ENCODE results near the gene DDTL.
"Not testable (repeated sequence)": the region's sequence is repeated elsewhere in the genome, so short reads cannot be mapped to it uniquely, and the experiment has no call there.

Gene DDTL

DNA sequence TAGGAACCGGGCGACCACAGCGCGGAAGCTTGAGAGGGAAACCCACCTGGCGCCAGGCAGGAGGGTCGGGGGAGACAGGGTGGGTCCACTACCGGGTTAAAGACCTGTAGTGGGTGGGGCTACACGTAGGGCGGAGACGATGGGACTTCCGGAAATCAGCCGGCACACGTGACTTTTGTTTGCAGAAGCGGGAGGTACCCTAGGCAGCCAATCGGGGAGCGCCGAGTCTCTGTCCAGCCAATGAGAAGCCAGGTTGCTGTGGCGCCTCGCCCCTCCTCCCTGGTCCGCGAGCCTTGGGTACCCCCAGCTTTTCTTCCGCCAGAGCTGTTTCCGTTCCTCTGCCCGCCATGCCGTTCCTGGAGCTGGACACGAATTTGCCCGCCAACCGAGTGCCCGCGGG is at the start of gene DDTL:
Gene DDTL (plus strand): TSS at position 321 of the 400 bp plus-strand sequence. CDS start 27 bp downstream, at position 348.
- not testable (repeated sequence) for DNase-seq (ENCODE audit: low read depth in 3 of 3)

DNA sequence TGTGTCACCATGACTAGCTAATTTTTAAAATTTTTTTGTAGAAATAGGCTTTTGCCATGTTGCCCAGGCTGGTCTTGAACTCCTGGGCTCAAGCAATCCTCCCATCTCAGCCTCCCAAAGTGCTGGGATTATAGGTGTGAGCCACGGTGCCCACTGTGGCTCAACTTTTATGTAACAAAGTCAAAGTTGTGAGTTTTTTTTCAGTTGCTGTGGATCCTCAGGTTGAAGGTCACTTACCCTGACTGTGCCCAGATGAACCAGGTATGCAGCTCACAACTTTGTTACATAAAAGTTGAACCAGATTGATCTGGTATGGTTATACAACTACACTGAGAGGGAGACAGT is 46.4 kb upstream of the DDTL start:
- DNase-seq (ENCODE audit: low read depth in 3 of 3): not testable (repeated sequence)

DNA sequence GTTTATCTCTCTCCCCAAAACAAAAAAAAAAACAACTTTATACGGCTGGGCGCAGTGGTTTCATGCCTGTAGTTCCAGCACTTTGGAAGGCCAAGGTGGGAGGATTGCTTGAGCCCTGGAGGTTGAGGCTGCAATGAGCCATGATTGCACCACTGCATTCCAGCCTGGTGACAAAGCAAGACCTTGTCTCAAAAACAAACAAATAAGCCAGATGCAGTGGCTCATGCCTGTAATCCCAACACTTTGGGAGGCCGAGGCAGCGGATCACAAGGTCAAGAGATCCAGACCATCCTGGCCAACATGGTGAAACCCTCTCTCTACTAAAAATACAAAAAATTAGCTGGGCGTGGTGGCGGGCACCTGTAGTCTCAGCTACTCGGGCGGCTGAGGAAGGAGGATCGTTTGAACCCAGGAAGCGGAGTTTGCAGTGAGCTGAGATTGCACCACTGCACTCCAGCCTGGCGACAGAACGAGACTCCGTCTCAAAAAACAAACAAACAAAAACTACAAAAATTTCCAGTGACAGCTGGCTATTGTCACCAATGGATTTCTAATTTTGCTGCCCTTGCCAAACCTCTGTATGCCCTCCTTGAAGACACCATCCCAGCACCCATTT is 45.0 kb upstream of the DDTL start:
- DNase-seq (ENCODE audit: low read depth in 3 of 3): not testable (repeated sequence)

DNA sequence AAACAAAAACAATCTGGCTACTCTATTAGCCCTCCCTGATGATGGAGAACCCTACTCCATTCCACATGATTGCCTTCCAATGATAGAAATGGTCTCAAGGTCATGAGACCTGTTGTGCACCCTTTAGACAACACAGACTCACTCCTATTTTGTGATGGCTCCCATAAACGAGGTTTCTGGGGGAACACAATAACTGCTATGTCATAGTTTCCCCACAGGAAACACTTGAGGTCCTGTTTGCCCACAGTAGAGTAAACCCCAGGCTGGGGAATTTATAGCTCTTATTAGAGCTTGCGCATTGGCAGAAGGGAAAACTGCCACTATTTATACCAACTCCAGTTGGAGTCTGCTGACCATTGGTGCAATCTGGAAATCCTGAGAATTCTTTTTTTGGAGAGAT is 43.8 kb upstream of the DDTL start:
- DNase-seq (ENCODE audit: low read depth in 3 of 3): no peak

DNA sequence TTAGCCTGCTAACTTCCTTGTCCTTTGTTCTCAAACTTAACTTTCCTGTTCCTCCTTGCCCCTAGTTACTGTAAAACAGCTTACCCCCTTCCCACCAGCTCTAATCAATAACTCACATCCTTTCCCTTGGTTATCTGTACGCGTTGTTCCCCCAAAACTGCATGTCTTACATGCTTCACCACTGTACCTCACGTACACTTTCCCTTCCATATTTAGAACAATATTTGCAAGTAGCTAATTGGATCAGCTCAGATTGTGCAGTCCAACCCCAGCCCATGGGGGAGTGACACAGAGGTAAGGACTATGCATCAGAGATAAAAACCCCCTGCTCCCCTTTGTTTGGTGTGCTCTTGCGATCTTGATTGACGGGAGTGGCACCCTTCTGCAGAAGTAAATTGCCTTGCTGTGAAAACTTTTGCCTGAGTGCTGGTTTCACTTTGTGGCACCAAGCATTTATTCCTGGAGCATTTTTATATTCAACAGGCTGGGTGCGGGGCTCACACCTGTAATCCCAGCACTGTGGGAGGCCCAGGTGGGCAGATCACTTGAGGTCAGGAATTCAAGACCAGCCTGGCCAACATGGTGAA is 41.6 kb upstream of the DDTL start:
- no peak for DNase-seq (ENCODE audit: low read depth in 3 of 3)

DNA sequence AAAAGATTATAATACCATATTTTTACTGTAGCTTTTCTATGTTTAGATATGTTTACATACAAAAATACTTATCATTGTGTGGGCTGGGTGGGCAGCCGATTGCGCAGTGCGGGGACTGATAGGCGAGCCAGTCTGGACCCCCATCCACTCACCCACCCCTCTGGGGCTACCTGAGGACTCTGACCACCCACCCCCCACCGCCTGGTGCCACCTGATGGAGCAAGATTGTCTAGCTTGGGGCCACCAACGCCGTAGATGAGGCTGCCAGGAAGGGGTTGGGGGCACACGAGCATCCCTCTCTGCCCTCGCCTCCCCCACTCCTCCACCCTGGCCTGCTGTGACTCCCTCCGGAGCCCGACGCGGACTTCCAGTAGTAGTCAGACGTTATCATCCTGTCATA is 40.1 kb upstream of the DDTL start:
- no peak for DNase-seq (ENCODE audit: low read depth in 3 of 3)

DNA sequence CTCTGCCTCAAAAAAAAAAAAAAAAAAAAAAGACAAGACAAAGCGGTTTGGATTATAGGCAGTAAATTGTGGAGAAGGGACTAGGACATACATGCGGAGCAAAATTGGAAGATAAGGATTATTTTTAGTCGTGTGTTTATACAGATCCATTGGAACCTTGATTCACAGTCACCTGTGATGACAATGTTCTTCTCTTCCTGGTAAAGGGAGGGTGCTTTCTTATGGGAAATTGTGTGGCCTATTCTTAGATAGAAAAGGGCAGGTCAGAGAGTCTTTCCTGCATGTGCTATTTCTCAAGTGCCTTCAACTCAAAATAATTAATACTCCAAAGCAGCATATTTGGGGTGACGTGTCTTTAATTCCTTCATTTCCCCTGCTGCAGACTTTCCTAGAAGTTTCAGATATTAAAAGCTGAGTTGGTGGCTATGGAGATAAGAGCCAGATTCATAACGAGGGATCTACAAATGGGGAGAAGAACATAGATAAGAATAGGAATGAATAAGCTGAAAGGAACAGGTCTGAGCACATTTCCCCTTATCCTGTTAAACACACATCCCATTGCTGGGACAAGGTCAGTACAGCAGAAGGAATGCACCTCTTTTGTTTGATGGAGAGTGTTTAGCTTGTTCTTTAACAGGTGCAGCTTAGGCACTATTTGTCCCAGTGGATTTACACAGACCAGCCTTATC is 28.2 kb upstream of the DDTL start:
- DNase-seq (ENCODE audit: low read depth in 3 of 3): no peak

DNA sequence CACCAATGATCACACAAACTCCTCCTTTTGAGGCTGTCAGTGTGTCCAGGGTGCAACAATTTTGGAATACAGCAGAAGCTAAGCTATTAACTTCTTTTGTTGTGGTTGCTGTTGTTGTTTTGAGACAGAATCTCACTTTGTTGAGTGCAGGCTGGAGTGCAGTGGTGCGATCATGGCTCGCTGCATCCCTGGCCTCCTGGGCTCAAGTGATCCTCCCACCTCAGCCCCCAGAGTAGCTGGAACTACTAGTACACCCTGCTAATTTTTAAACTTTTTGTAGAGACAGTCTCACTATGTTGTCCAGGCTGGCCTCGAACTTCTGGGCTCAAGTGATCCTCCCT is 27.7 kb upstream of the DDTL start:
- no peak for DNase-seq (ENCODE audit: low read depth in 3 of 3)

DNA sequence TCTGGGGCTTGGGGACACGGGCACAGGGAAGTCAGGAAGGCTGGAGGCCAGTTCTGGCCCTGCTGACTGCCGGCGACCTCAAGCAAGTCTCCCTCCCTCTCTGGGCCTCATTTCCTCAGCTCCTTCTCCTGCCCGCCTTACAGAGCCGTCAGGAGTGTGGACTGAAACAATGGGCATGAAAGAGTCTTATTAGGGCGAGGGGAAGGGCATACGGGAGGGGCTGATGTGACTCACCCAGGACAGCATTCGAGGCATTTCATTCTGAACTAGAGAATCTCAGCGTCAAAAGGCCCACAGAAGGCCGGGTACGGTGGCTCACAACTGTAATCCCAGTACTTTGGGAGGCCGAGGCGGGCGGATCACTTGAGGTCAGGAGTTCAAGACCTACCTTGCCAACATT is 26.5 kb upstream of the DDTL start:
- not testable (repeated sequence) for DNase-seq (ENCODE audit: low read depth in 3 of 3)

DNA sequence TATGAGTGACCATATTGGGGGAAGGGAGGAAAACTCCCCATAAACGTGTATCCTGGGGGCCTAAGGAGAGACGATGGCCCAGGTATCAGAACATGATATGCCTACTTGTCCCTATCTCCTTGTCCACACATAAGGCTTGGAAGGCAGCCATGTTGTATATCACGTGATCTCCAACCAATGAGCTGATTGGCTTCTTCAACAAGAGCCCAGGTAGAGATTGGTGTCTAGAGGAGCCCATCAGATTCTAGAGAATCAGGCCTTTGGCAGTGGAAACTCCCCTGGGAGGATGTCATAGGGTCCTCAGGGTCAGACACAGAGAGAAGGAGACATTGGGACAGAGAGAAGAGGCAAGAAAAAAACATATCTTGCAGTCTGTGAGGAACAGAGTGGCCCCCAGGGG is 19.3 kb upstream of the DDTL start:
- DNase-seq (ENCODE audit: low read depth in 3 of 3): not testable (repeated sequence)

DNA sequence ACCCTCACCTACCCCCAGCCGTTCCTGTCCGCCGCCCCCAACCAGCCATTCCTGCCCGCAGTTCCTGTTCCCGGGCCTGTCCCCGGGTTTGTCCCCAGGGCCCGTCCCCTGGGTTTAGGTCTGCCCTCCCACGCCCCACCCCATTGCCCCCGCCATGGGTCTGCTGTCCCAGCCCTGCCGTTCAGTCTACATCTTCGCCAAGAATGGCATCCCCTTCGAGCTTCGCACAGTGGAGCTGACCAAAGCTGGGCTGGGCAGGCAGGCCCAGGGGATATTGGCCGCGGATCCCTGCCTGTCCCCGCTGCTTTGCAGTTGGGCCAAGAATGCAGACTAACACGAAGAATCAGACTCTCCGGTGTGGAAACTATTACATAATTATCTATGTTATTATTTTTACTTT is 16.9 kb upstream of the DDTL start:
- not testable (repeated sequence) for DNase-seq (ENCODE audit: low read depth in 3 of 3)

DNA sequence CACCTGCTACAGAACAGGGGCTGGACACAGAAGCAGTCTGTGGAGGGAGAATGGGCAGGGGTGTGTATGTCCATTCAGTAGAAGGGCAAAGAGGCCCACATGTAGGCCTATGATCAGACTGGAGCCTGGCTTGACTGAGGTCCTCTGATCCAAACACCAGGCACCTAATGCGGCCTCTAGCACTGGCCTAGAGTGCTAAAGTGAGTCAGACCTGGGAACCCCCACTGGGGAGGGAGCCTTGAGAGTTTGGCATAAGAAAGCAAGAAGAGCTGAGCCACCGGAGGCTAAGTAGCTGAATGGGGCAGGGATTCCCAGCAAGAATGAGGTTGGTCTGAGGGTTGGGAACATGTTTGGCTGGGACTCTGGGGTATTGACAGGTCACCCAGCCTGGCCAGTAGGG is 15.3 kb upstream of the DDTL start:
- DNase-seq (ENCODE audit: low read depth in 3 of 3): not testable (repeated sequence)

DNA sequence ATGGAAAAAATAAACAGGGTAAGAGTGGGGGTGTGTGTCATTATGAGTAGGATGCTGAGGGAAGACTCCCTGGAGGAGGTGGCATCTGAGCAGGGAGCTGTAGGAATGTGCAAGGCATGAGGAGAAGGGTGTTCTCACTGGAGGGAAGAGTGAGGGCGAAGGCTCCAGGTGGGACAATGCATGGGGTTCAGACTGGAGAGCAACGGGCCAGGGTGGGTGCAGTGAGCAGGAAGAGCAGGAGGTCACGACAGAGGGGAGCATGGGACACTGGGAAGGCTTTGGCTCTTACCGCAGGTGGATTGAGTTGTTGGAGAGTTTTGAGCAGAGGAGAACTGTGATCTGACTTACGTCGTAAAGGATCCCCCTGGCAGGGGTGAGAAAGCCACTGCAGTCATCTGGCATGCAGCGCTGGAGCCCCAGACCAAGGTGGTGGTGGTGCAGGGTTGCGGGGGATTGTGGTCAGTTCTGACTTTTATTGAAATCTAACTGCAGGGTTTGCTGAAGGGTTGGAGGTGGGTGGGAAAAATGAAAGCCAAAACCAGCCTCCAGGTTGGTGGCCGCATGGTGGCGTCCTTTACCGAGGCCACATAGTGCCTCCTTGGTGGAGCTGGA is 13.8 kb upstream of the DDTL start:
- not testable (repeated sequence) for DNase-seq (ENCODE audit: low read depth in 3 of 3)

DNA sequence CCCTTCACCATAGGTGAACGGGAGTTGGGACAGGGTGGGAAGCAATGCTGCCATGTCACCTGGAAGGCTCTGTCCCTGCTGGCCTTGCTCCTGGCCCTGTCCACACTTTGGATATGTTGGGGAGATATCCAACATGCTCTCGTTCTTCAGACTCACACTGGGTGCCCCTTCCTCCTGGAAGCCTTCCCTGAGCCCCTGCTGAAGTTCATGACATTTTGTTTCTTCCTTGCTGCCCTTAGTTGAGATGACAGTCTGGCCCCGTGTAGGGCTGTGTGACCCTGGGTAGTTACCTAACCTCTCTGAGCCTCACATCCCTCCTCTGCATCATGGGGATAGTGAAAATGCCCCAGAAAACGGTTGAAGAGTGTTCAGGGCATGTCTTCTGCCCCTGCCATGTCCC is 13.2 kb upstream of the DDTL start:
- not testable (repeated sequence) for DNase-seq (ENCODE audit: low read depth in 3 of 3)

DNA sequence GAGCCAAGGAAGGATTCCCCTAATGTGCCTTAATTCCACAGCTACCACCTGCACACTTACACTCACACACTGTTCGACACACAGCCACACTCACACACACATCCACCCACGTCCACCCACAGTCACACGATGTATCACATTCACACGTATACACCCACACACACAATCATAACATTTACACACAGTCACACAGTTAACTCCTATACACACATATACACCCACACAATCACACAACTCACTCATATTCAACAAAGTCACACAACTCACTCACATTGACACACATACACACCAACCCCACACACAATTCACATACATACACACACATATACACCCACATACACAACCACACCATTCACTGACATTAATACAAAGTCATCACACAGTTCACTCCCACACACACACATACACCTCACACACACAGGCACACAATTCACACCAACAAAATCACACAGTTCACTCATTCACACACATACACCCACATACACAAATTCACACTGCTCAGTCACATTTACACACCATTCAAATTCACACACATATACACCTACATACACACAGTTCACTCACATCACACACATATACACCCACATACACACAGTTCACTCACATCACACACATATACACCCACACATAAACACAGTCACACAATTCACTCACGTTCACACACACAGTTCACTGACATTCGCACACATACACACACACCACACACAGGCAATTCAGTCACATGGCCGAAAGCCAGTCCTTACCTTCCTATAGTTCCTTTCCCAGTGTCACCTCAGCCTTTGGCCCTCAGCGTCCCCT is 12.3 kb upstream of the DDTL start:
- not testable (repeated sequence) for DNase-seq (ENCODE audit: low read depth in 3 of 3)

DNA sequence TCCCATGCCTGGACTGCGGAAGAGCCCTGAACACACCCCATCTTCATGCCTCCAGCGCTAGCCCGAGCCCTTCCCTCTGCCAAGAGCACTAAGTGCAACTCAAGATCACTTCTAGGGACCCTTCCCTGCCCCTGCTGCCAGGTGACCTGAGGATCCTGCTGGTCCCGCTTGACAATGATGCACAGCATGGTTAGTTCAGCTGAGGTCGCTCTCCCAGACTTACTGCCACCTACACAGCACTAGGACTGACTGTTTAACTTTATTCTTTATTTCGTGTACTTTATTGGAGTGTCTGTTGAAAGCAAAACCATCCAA is 11.7 kb upstream of the DDTL start:
- not testable (repeated sequence) for DNase-seq (ENCODE audit: low read depth in 3 of 3)

DNA sequence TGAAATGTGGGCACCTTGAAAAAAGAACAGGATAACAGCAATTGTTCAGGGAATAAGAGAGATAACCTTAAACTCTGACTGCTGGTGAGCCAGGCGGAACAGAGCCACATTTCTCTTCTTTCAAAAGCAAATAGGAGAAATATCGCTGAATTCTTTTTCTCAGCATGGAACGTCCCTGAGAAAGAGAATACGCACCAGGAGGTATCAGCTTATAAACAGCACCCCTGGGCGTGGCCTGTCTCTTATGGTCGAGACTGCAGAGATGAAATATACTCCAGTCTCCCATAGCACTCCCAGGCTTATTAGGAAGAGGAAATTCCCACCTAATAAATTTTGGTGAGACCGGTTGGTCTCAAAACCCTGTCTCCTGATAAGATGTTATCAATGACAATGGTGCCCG is 10.8 kb upstream of the DDTL start:
- DNase-seq (ENCODE audit: low read depth in 3 of 3): not testable (repeated sequence)

DNA sequence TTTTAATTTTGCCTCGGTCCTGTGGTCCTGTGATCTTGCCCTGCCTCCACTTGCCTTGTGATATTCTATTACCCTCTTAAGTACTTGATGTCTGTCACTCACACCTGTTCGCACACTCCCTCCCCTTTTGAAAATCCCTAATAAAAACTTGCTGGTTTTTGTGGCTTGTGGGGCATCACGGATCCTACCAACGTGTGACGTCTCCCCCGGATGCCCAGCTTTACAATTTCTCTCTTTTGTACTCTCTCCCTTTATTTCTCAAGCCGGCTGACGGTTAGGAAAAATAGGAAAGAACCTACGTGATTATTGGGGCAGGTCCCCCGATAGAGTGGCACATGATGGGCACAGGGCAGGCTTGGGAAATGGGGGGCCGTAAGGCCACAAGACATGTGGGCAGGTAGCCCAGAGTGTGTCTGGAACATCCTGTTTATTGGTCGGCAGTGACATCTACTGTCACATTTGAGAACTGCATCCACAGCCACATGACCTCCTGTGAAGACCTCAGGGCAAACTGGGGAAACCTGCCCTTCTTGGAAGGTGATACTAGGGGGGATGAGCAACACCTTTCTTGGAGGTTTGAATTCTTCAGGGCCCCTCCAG is 10.3 kb upstream of the DDTL start:
- DNase-seq (ENCODE audit: low read depth in 3 of 3): peak; percentile 60 to 67 (median 67)

DNA sequence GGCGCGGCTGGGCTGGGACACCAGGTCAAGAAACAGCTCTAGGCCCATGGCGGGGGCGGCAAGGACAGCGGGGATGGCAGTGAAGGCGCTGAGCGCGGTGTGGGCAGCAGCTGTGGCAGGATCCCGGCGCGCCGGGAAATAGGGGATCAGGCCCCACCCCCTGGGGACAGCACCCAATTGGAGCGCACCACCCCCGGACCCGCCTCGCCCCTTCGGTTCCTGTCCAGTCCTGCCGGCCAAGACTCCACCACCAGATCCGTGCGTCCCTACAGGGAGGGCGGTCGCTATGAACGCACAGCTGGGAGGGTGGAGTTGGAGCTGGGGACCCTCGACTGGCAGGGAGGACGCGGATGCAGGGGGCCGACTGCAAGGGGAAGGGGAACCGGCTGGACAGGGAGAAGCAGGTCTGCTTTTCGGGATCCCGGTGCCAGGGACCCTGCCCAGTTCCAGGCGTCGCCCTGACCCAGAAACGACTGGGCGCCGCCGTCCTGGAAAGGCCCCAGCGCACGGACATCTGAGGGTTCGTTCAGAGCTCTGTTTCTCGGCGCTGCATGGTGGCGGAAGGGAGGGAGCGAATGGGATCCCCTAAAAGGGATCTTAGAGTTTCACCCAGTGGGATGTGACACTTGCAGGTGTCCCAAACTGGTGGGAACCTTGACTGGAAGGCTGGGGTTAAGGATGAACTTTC is 5.5 kb upstream of the DDTL start, which contains the start of gene GSTT2B:
Gene GSTT2B (minus strand): TSS at position 112 of the 688 bp plus-strand sequence. CDS start 64 bp downstream, at position 48.
- not testable (repeated sequence) for DNase-seq (ENCODE audit: low read depth in 3 of 3)

DNA sequence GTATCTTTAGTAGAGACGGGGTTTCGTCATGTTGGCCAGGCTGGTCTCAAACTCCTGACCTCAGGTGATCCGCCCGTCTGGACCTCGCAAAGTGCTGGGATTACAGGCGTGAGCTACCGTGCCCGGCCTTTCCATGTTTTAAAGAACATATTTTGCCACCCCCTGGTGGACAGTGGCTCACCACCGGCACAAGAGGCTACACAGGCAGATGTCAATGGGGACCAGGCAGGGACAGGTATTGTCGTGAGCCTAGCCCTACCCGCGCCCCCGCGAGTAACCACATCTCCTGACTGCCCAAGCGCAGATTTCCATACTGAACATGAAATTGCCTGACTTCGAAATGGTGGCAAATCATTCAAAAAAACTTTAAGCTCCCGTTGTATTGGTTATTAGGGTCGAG is 594 bp upstream of the DDTL start:
- not testable (repeated sequence) for DNase-seq (ENCODE audit: low read depth in 3 of 3)

DNA sequence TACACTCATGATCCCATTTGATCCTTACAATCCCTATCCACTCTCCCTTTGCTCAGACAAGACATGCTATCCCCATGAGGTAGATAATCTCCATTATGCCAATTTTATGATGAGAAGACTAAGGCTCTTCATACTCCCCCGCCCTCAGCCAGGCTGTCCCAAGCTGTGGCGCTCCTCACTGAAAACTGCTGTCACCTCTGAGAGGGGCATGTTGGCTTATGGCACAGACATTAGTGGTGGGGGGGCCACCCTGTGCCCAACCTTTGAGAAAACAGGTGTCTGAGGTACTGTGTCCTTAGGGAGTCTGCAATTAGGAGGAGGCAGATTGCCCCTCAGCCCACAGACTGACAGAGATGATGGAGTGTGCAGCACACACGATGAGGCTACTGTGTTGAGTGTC is 2.4 kb downstream of the DDTL start:
- DNase-seq (ENCODE audit: low read depth in 3 of 3): no peak

All from stimulated activated CD4-positive, alpha-beta T cell treated with anti-CD3 and anti-CD28 coated beads, TNF-alpha, amount 100 ng/mL, for 4 hours (primary cell).